Renal cortical epithelial cell (primary cell): ENCODE results near the gene TMEM213. TPM values are rescaled to one million over a fixed set of nuclear protein-coding genes. Genes with fewer than 3 reads are reported as not detected.
A peak's percentile ranks its signal among the peaks of the same experiment; 100 is the strongest.

ENCODE experiments used
- DNase-seq: peaks from one replicate; pipeline ENCODE4 v3.0.0-alpha.2; 2011; ENCODE audit warnings: low read depth
- total RNA-seq: library from RNA; depleted of rRNA; stranded (reverse); fragments of >200 nt; gene quantifications from 2 replicates; pipeline ENCODE4 v1.2.3, GENCODE V29; 2014

TMEM213 gene, protein sequence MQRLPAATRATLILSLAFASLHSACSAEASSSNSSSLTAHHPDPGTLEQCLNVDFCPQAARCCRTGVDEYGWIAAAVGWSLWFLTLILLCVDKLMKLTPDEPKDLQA
- total RNA-seq, result 1.2 TPM in 1 of 2 replicates, not detected in the other

DNA sequence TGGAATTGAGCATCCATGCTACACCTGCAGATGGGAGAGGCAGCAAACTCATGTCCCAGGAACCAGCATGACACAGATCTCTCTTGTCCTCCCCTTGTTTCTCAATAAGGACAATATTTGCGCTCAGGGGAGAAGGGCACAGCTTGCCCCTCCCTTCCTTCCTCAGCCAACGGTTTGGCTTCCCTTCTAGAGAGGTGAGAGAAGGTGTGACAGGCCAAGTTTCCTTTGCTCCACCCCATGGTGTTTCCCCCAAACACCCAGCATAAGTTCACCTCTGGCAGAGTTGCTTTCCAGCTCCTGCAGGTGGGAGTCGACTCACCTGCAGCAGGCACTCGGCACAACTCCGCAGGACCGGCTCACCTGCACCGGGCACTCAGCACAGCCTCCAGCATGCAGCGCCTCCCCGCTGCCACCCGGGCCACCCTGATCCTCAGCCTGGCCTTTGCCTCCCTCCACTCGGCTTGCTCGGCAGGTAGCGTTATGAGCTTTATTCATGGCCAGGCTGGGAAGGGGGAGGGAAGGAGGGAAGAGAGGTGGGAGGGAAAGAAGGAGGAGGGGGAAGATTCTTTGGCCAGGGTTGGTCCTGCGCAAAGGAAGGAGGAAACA, at the start of gene TMEM213, which contains the start of gene ATP6V0A4:
Gene TMEM213 (plus strand): TSS at position 280 of the 606 bp plus-strand sequence. CDS start 111 bp downstream, at position 391.
Gene ATP6V0A4 (minus strand): TSS at position 482 of the 606 bp plus-strand sequence. CDS start 26,949 bp downstream, outside the sequence.
- no peak for DNase-seq

GRCh38 chr7:138748666-138749065, 49.1 kb upstream of the TMEM213 start:
- DNase-seq, result no peak

- no peak for DNase-seq
These were observed 47.8 kb upstream of the TMEM213 start for GRCh38 chr7:138749960-138750359.

DNA sequence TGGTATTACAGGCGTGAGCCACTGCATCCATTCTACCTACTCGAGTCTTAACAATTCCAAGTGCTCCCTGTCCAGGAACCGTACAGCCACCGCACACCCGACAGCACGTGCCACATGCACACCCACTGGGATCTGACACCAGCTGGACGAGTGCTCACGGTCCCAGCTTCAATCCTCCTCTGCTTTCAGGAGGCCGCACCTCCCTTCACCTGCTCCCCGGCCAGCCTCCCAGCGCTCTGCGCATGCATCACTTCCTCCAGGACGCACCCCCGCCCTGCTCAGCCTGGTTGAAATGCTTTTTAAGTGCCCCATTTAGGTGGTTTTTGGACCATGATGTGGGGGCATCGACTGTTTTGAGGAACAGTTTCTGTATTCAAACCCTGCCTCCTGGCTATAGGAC, 47.3 kb upstream of the TMEM213 start:
- DNase-seq, result no peak

DNA sequence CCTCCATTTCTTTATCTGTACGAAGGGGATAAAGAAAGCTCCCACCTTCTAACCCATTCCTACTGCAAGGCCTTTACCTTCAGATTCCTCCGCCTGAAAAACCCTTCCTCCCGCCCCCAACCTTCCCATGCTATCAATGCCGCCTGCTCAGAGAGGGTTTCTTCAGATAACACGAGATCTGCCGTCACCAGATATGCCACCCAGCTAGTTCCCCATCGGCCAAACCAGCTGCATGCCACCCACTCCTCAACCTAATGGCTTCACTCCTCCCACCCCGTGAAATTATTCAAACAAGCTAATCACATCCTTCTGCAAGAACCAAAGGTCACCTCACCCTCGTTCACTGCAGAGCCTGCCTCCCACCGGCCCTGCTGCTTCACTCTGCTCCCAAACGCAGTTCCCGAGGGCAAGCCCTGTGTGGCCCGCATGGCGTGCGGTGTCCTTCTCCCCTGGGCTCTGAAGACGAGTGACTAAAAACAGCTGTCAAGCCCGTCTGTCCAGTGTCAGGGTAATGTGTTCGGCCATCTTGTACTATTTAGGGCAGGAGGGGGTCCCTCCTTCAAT, 46.8 kb upstream of the TMEM213 start:
- no peak for DNase-seq

DNA sequence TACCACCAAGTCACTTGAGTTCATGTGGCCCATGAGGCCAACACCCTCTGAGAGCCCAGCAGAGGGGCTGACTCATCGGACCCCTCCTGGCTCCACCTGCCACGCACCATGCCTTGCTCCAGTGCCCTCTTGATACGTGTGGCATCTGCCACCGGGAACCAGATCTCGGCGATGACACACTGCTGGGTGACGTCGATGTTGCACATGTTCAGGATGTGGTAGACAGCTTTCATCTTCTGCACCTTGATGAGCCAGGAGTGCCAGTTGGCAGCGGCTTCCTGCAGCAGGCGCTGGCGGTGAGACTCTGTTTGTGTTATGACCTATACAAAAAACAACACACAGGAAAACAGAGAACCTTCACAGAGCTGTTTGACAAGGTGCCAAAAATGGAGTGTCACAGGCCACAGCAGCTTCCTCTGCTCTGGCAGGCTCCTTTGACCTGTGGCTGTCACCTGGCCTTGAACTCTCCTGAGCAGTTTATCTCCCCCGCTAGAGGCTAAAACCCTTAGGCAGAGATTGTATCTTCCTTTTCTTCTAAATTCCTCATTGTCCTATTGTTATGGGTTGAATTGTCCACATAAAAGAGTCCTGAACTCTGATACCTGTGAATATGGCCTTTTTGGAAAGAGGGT, 45.2 kb upstream of the TMEM213 start:
- DNase-seq, result peak; percentile 97

- no peak for DNase-seq
These were observed 44.7 kb upstream of the TMEM213 start for GRCh38 chr7:138753150-138753518.

- no peak for DNase-seq
These were observed 44.2 kb upstream of the TMEM213 start for GRCh38 chr7:138753610-138754009.

DNA sequence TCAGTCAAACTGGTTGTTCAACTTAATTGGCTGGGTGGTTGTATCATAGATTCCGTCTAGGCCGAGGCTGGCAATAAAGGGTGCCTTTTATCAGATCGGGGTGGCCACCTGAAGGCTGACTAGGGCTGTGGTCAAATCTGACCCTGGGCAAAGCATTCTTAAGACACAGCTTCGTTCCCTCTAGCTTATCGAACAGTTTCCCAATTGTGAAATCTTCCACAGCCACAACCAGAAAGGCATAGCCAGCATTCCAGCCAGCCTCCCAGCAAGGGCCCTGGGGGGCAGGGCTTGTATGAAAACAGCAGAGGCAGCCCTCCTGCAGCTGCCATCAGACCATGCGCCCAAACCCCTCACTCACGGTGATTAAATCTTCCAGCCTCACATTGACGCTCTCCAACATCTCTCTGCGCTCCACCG, 42.5 kb upstream of the TMEM213 start:
- peak; percentile 84 for DNase-seq

- DNase-seq, result peak; percentile 58
These were observed 41.8 kb upstream of the TMEM213 start for GRCh38 chr7:138755842-138756590.

DNA sequence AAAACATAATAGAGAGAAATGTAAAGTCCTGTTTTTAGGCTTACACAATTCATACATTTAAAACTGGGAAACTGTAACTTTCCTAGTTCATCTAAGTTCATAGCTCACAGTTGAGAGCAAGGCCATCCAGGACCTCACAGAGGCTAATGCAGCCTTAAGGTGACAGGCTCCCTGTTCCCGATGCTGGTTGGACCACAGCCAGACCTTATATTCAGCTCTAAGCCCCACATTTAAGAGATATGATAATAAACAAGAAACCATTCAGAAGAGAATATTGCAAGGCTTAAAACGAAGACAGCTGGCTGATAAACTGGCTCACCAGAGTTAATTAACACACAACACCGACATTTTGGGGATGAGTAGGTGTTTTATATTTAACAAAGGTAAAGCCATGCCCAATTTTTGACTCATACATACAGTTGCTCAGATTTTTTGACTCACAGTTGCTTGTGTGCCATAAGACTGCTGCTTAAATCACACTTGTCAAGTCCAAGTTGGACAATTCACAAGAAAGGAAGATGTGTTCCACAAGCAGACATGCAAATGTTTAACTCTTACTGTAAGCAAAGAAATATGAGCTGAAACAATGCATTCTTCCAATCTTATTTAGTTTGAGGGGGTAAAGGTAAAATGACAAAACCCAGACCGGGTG, 41.1 kb upstream of the TMEM213 start:
- DNase-seq, result peak; percentile 38

- no peak for DNase-seq
These were observed 29.6 kb upstream of the TMEM213 start for GRCh38 chr7:138768241-138768640.

GRCh38 chr7:138770904-138771303, 26.9 kb upstream of the TMEM213 start:
- DNase-seq, result no peak

DNA sequence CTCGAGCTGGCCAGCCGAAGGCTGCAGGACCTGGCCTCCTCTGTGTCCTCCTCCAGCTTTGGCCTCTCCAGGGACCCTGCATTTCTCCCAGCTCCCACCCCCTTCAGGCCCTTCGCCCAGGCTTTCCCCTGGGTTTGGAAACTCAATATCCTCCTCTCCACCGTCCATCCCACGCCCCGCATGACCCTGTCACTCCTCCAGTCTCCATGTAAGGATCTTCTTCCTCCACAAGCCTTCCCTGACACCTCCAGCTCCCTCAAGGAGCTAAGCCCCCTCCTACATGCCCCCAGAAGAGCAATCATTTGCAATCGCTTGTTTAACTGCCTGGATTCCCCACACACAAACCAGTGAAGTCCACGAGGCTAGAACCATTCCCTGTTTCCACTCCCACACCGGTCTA, 24.6 kb upstream of the TMEM213 start:
- no peak for DNase-seq

DNA sequence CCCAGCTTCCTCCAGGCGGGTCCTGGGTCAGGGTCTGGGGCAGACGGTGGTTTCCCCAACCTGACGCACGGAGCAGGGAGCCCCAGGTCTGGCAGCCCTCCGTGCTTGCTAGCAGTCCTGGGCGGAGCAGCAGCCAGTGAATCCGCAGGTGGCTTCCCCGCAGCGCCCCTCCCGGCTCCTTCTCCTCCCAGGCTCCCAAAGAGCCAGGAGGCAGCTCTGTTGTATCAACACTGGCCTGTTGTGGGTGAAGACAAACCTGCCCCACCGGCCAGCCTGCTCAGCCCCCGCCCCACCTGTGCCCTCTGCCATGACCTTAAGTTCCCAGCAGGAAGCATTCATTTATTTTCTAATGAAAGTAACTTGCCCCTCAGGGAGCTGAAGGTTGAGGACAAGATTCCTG, 24.0 kb upstream of the TMEM213 start:
- no peak for DNase-seq

DNA sequence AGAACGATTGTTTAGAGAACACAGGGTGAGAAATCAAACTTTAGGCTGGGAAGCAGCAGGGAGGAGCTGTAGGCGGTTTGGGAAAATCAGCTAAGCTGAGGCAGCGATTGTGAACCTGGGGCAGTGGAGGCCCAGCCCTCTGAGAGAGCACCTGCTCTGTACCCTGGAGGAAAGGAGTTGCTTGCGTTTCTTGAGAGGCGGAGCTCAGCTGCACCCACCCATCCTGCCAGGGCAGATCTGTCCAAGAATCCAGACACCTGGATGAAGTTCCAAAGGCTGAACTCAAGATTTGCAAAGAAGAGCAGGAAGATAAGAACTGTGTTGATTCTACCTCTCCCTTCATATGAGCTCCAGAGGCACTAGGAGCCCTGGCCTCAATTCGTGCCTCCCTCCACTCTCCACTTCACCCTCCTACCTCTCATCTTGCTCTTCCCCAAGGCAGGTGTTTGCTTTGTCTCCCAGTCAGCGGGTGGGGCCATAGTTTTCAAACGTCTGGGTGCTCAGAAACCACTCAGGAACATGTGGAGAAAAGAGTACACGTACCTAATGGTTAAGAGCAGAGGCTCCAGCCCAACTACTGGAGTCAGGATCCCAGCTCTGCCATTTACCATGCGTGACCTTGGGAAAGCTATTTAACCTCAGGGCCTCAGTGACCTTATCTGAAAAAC, 21.5 kb upstream of the TMEM213 start:
- DNase-seq, result no peak

- DNase-seq, result no peak
These were observed 16.8 kb upstream of the TMEM213 start for GRCh38 chr7:138781004-138781403.

DNA sequence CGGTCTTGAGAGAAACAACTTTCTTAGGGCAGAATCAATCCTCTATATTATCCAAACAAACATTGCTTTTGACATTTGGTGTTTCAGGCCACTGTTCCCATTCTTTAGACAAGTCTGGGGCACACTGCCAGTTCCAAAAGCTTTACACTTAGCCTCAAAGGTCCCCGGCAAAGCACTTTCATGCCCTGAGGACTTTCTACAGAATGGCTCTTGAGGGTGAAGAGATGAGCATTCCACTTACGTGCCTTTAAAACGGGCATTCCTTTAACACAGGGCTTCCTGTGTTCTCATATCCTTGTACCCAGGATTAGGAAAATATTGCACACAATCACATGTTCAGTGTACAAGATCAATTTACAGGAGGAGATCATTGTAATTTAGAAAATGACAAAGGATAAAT, 13.1 kb upstream of the TMEM213 start:
- peak; percentile 61 for DNase-seq

- DNase-seq, result peak; percentile 38
These were observed 12.0 kb upstream of the TMEM213 start for GRCh38 chr7:138785587-138786437.

- peak; percentile 80 for DNase-seq
These were observed 1.7 kb upstream of the TMEM213 start for GRCh38 chr7:138796038-138796615.
